Tibial nerve (tissue), 4 donors: Measurements from ENCODE around the gene SLC9A3. TPM values are rescaled to one million over a fixed set of nuclear protein-coding genes. Genes with fewer than 3 reads are reported as not detected.

Experiments
- DNase-seq, 2 donors: peaks; one replicate each; pipeline ENCODE4 v3.0.0-alpha.2; 2019; ENCODE audit warnings: low spot score in 2 of 2
- H3K27ac ChIP-seq, 4 donors: fragments of 200-600 bp; sonication (generic) in 3 of 4; one replicate each; pipeline ENCODE4 v1.5.1; 2017 to 2019; ENCODE audit warnings: mild to moderate bottlenecking in 1 of 4
- H3K27me3 ChIP-seq, 2 donors: fragments of 200-600 bp; sonication (generic) in 1 of 2; one replicate each; pipeline versions ENCODE4 v1.5.1 to v1.6.0; 2017 to 2019
- H3K36me3 ChIP-seq, 3 donors: fragments of 200-600 bp; sonication (generic); one replicate each; pipeline ENCODE4 v1.5.1; 2018 to 2019
- H3K4me1 ChIP-seq, 4 donors: fragments of 200-600 bp; sonication (generic) in 3 of 4; one replicate each; pipeline ENCODE4 v1.5.1; 2017 to 2019
- H3K4me3 ChIP-seq, 4 donors: fragments of 200-600 bp; sonication (generic) in 3 of 4; one replicate each; pipeline ENCODE4 v1.5.1; 2017 to 2019; ENCODE audit warnings: mild to moderate bottlenecking in 1 of 4, moderate library complexity in 1 of 4
- H3K9me3 ChIP-seq, 4 donors: fragments of 200-600 bp; sonication (generic) in 3 of 4; one replicate each; pipeline ENCODE4 v1.5.1; 2017 to 2019
- EP300 ChIP-seq, 2 donors: sonication (generic); formaldehyde crosslinking; IDR thresholded peaks; one replicate each; pipeline ENCODE4 v1.6.1; 2017; ENCODE audit warnings: antibody characterized with exemption in 2 of 2, mild to moderate bottlenecking in 1 of 2
- POLR2A ChIP-seq, 2 donors: fragments of 450-650 bp; IDR thresholded peaks; one replicate each; pipeline ENCODE4 v1.6.1; 2017; ENCODE audit warnings: antibody characterized with exemption in 2 of 2, mild to moderate bottlenecking in 2 of 2, moderate library complexity in 2 of 2
- WGBS, 2 donors: methylation state at CpG; one replicate each; pipeline ENCODE4 v1.1.5; 2018; 5-methylcytosine and 5-hydroxymethylcytosine counted together
- total RNA-seq, 4 donors: library from RNA; depleted of rRNA; stranded (reverse); fragments of >200 nt; gene quantifications; one replicate each; pipeline ENCODE4 v1.1.0, GENCODE V29; 2016
- TF ChIP-seq, protein P1 (sequence below), 5 experiments: fragments of 200-600 bp in 3 of 5; fragments of 450-650 bp in 2 of 5; sonication (generic) in 3 of 5; IDR thresholded peaks; one replicate each; pipeline ENCODE4 v1.5.1; 2016 to 2019; ENCODE audit warnings: antibody characterized with exemption in 5 of 5, mild to moderate bottlenecking in 3 of 5, moderate library complexity in 2 of 5

Gene SLC9A3
- total RNA-seq, 4 donors from 2014 or later, result 11.4 to 32.7 (median 17.9) TPM

DNA sequence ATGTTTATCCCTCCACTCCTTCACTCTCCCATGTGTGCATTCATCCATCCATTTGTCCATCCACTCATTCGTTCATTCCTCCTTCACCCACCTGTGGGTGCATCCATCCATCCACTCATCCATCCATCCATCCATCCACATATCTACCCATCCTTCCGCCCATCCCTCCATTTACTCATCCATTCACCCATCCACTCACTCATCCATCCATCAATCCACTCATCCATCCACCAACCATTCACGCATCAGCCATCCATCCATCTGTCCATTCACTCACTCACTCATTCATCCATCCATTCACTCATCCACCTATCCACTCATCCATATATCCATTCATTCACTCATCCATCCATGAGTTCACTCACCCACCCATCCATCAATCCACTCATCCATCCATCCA is 7.3 kb downstream of the SLC9A3 start:
- H3K27ac ChIP-seq, result no peak overlapping the region
- 90 to 97% methylated on average over 3 of the region's 3 CpGs for WGBS, 2 donors
- no peaks in the 10 kb centered on the region for H3K9me3 ChIP-seq
- no peak for DNase-seq
- H3K27me3 ChIP-seq, result peaks cover 0 to 47% of the 10 kb centered on the region in 2 donors
- peaks cover 0 to 19% (median 3%) of the 10 kb centered on the region in 4 donors for H3K4me1 ChIP-seq
- no peaks in the 10 kb centered on the region for H3K36me3 ChIP-seq
- H3K4me3 ChIP-seq, result no peak overlapping the region
- TF ChIP-seq, protein P1, sequence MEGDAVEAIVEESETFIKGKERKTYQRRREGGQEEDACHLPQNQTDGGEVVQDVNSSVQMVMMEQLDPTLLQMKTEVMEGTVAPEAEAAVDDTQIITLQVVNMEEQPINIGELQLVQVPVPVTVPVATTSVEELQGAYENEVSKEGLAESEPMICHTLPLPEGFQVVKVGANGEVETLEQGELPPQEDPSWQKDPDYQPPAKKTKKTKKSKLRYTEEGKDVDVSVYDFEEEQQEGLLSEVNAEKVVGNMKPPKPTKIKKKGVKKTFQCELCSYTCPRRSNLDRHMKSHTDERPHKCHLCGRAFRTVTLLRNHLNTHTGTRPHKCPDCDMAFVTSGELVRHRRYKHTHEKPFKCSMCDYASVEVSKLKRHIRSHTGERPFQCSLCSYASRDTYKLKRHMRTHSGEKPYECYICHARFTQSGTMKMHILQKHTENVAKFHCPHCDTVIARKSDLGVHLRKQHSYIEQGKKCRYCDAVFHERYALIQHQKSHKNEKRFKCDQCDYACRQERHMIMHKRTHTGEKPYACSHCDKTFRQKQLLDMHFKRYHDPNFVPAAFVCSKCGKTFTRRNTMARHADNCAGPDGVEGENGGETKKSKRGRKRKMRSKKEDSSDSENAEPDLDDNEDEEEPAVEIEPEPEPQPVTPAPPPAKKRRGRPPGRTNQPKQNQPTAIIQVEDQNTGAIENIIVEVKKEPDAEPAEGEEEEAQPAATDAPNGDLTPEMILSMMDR (IDR thresholded peaks at IDR 0.05), result no peak
- TF ChIP-seq POLR2A (IDR thresholded peaks at IDR 0.05), result no peak
- TF ChIP-seq EP300 (IDR thresholded peaks at IDR 0.05), result no peak

DNA sequence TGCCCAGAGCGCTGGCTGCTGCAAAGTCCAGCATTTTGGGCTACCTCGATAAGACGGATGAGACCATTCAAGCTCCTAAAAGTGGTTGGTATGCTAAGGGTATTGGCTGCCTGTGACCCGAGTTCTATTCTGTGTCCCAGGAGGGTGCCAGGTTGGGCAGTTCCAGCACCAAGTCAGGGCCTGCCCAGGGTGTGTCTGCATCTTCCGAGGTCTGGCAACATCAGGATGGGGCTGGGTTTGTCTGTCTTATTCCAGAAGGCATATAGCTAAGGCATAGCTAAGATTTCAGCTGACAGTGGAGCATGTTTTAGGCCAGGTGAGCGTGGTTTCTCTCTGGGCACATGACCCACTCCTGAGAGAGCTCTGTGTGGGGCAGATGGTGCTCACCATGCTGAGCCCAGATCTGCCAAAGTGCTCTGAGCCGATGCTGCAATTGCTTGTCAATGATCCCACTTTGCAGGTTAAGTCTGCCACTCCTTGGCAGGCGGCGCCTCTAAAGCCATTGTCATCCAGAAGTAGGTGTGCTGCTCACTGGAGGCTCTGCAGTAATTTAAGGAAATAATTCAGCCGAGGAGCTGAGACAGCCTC is 7.8 kb downstream of the SLC9A3 start:
- TF ChIP-seq POLR2A (IDR thresholded peaks at IDR 0.05) (no peak), EP300 (IDR thresholded peaks at IDR 0.05) (no peak)
- TF ChIP-seq, protein P1 (IDR thresholded peaks at IDR 0.05), result no peak
- Histone ChIP-seq H3K27ac (no peak overlapping the region), H3K9me3 (no peaks in the 10 kb centered on the region), H3K4me1 (peaks cover 0 to 19% (median 3%) of the 10 kb centered on the region in 4 donors), H3K27me3 (peaks cover 0 to 41% of the 10 kb centered on the region in 2 donors), H3K36me3 (no peaks in the 10 kb centered on the region), H3K4me3 (no peak overlapping the region)
- no peak for DNase-seq
- 71 to 81% methylated on average over 8 to 10 of the region's 10 CpGs for WGBS, 2 donors

DNA sequence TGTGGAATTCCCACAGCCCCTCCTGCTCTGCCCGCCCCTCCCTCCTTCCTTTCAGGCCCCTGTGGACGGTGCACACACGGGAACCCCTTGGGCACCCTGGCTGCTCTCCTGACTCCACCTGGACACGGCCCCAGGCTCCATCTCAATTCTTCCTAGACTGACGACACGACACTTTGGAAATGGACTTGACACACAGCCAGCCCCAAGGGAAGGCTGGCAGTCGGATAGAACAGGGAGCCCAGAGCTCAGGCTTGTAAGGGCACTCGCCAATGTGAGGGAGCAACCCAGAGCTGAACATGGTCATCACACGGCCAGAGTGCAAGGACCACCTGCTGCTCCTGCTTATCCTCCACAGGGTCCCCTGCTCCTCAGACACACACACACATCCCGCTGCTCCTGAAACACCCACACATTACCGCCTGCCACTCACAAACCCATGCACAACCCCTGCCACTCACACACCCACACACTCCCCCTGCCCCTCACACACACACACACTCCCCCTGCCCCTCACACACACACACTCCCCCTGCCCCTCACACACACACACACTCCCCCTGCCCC is 8.9 kb downstream of the SLC9A3 start:
- no peak for DNase-seq
- Histone ChIP-seq H3K4me3 (no peak overlapping the region), H3K27ac (peak overlapping the region in 1 of 4 donors; percentile 59), H3K9me3 (no peaks in the 10 kb centered on the region), H3K27me3 (peaks cover 0 to 30% of the 10 kb centered on the region in 2 donors), H3K4me1 (peaks cover 0 to 16% (median 3%) of the 10 kb centered on the region in 4 donors), H3K36me3 (no peaks in the 10 kb centered on the region)
- WGBS, 2 donors, result 22 to 32% methylated on average over 11 of the region's 11 CpGs
- TF ChIP-seq, protein P1 (IDR thresholded peaks at IDR 0.05), result no peak
- TF ChIP-seq EP300 (IDR thresholded peaks at IDR 0.05) (no peak), POLR2A (IDR thresholded peaks at IDR 0.05) (no peak)

DNA sequence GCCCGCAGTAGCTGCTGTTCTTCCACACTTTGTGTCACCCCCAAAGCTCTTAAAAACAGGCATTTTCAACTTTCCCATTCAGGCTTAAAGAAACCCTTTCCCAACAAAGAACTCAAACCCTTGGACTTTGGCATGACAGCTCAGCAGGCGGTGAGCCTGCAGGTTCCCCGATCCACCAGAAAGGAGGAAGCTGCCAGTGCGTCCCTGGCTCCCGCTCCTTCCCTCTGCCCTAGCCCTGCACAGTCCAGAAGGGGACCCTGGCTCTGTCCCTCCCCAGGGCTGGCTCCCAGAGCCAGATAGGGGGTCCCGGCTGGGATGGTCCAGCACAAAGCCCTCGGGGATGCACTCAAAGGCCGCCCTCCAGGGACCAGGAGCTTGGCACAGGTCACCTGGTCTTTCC is 9.6 kb downstream of the SLC9A3 start:
- Histone ChIP-seq H3K27me3 (peaks cover 0 to 24% of the 10 kb centered on the region in 2 donors), H3K9me3 (no peaks in the 10 kb centered on the region), H3K27ac (peak overlapping the region in 1 of 4 donors; percentile 59), H3K36me3 (no peaks in the 10 kb centered on the region), H3K4me3 (no peak overlapping the region), H3K4me1 (peaks cover 0 to 16% (median 3%) of the 10 kb centered on the region in 4 donors)
- TF ChIP-seq, protein P1 (IDR thresholded peaks at IDR 0.05), result no peak
- TF ChIP-seq POLR2A (IDR thresholded peaks at IDR 0.05) (no peak), EP300 (IDR thresholded peaks at IDR 0.05) (no peak)
- no peak for DNase-seq
- WGBS, 2 donors, result 69 to 74% methylated on average over 5 to 8 of the region's 8 CpGs

DNA sequence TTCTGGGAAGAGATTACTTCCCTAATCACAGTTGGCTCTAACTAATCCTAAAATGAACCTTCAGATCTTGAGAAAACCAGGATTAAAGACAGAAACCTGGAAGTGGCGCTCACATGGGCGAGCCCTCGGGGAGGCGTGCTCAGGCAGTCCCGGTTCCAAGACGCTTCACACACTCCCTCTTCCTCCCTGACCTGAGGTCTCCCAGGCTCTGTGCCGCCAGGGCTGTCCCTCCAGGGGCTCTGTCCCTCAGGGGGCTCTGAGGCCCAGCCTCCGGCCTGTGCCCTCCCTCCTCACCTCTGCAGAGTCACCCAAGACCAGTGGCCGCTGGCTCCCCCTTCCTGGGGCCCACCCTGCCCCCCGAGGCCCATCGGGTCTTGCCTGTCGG is 10.2 kb downstream of the SLC9A3 start:
- peaks cover 0 to 20% of the 10 kb centered on the region in 2 donors for H3K27me3 ChIP-seq
- no peaks in the 10 kb centered on the region for H3K36me3 ChIP-seq
- H3K4me3 ChIP-seq, result no peak overlapping the region
- peak overlapping the region in 2 of 4 donors; percentile 50 to 59 for H3K27ac ChIP-seq
- TF ChIP-seq EP300 (IDR thresholded peaks at IDR 0.05) (no peak), POLR2A (IDR thresholded peaks at IDR 0.05) (no peak)
- TF ChIP-seq, protein P1 (IDR thresholded peaks at IDR 0.05), result no peak
- no peaks in the 10 kb centered on the region for H3K9me3 ChIP-seq
- no peak for DNase-seq
- H3K4me1 ChIP-seq, result peaks cover 0 to 16% (median 3%) of the 10 kb centered on the region in 4 donors
- WGBS, 2 donors, result 54 to 55% methylated on average over 12 of the region's 12 CpGs
